IMR-90 (cell line): ENCODE results near the gene NR6A1. TPM values are rescaled to one million over a fixed set of nuclear protein-coding genes. Genes with fewer than 3 reads are reported as not detected.

Source experiments
- ATAC-seq: fragments of 200-7000 bp; cut with Tn5 transposase; 2 replicates; pipeline ENCODE4 v1.9.1; 2020; ENCODE audit warnings: low read depth, mild to moderate bottlenecking, moderate library complexity
- BruUV-seq: library from RNA; stranded (reverse); fragments of 400-500 nt; replicated peaks from 2 replicates; lab custom pipeline; 2021; lab: Mats Ljungman, UMichigan
- CTCF ChIA-PET: fragments of 300-600 bp; formaldehyde crosslinking; extraction: SDS; loops from one replicate; lab custom pipeline; 2021; ENCODE audit warnings: antibody characterized with exemption; lab: Yijun Ruan, JAX
- POLR2A ChIA-PET: fragments of 300-600 bp; sonication (Branson Sonifier 250); formaldehyde crosslinking; loops from one replicate; lab custom pipeline; 2022; ENCODE audit warnings: antibody characterized with exemption; ENCODE audit not compliant: unreplicated experiment; lab: Charles Lee
- DNase-seq: peaks from one replicate; pipeline ENCODE4 v3.0.0; 2013
- H2AFZ ChIP-seq: replicated peaks from 2 replicates; pipeline ENCODE3; 2013; ENCODE audit warnings: low read length, mild to moderate bottlenecking; ENCODE audit not compliant: poor library complexity
- H2AK5ac ChIP-seq: 2 replicates; pipeline ENCODE4 v1.6.1; 2013; ENCODE audit warnings: low read depth, low read length, inconsistent platforms
- H2AK9ac ChIP-seq: replicated peaks from 2 replicates; pipeline ENCODE3; 2013; ENCODE audit warnings: mild to moderate bottlenecking, low read depth, low read length, moderate library complexity; ENCODE audit not compliant: poor library complexity
- H2BK120ac ChIP-seq: 2 replicates; pipeline ENCODE4 v1.6.1; 2013; ENCODE audit warnings: low read depth, low read length, inconsistent platforms
- H2BK15ac ChIP-seq: 3 replicates; pipeline ENCODE4 v1.6.1; 2013; ENCODE audit warnings: low read depth, low read length, inconsistent platforms
- H2BK20ac ChIP-seq: 2 replicates; pipeline ENCODE4 v1.6.1; 2013; ENCODE audit warnings: low read depth, mild to moderate bottlenecking, inconsistent platforms, low read length, moderate library complexity
- H2BK5ac ChIP-seq: 2 replicates; pipeline ENCODE4 v1.6.1; 2013; ENCODE audit warnings: mild to moderate bottlenecking, low read depth, low read length, inconsistent platforms; ENCODE audit not compliant: poor library complexity, severe bottlenecking
- H3K14ac ChIP-seq: replicated peaks from 2 replicates; pipeline ENCODE4 v1.6.1; 2013; ENCODE audit warnings: low read depth, low read length, inconsistent platforms
- H3K18ac ChIP-seq: 2 replicates; pipeline ENCODE4 v1.6.1; 2013; ENCODE audit warnings: low read depth, low read length, control low read depth
- H3K23ac ChIP-seq: 2 replicates; pipeline ENCODE4 v1.6.1; 2013; ENCODE audit warnings: low read depth, low read length, inconsistent platforms
- H3K27ac ChIP-seq: 2 replicates; pipeline ENCODE4 v1.5.1; 2013; ENCODE audit warnings: mild to moderate bottlenecking, control low read depth, low read length; ENCODE audit not compliant: insufficient read depth
- H3K27me3 ChIP-seq: 2 replicates; pipeline ENCODE4 v1.6.1; 2013; ENCODE audit warnings: low read length; ENCODE audit not compliant: control insufficient read depth, insufficient read depth
- H3K36me3 ChIP-seq: 2 replicates; pipeline ENCODE4 v1.6.1; 2013; ENCODE audit warnings: low read length, mixed read lengths; ENCODE audit not compliant: control insufficient read depth, insufficient read depth
- H3K4ac ChIP-seq: 2 replicates; pipeline ENCODE4 v1.6.1; 2013; ENCODE audit warnings: low read depth, low read length, inconsistent platforms
- H3K4me1 ChIP-seq: 2 replicates; pipeline ENCODE4 v1.6.1; 2013; ENCODE audit warnings: low read length, mixed read lengths; ENCODE audit not compliant: control insufficient read depth, insufficient read depth
- H3K4me2 ChIP-seq: 2 replicates; pipeline ENCODE4 v1.6.1; 2013; ENCODE audit warnings: low read depth, mild to moderate bottlenecking, control low read depth, low read length, moderate library complexity
- H3K4me3 ChIP-seq: 2 replicates; pipeline ENCODE4 v1.5.1; 2013; ENCODE audit warnings: low read depth, mild to moderate bottlenecking, control low read depth, low read length, moderate library complexity; ENCODE audit not compliant: insufficient read depth
- H3K56ac ChIP-seq: 2 replicates; pipeline ENCODE4 v1.6.1; 2013; ENCODE audit warnings: low read length, inconsistent platforms; ENCODE audit not compliant: insufficient read depth; ENCODE audit errors: extremely low read depth
- H3K79me1 ChIP-seq, 2 experiments: 2 replicates each; pipeline ENCODE4 v1.6.1; 2013; ENCODE audit warnings: low read length in 2 of 2, inconsistent platforms in 1 of 2, low read depth in 1 of 2
- H3K9ac ChIP-seq: 2 replicates; pipeline ENCODE4 v1.6.1; 2013; ENCODE audit warnings: low read depth, low read length, control low read depth
- H3K9me1 ChIP-seq: 2 replicates; pipeline ENCODE4 v1.6.1; 2013; ENCODE audit warnings: low read length, inconsistent platforms; ENCODE audit not compliant: insufficient read depth
- H3K9me3 ChIP-seq: 2 replicates; pipeline ENCODE4 v1.6.1; 2013; ENCODE audit warnings: low read length; ENCODE audit not compliant: control insufficient read depth, insufficient read depth
- H4K20me1 ChIP-seq: 2 replicates; pipeline ENCODE4 v1.6.1; 2013; ENCODE audit warnings: low read length, inconsistent platforms; ENCODE audit not compliant: insufficient read depth
- H4K5ac ChIP-seq: 2 replicates; pipeline ENCODE4 v1.6.1; 2013; ENCODE audit warnings: mild to moderate bottlenecking, low read depth, low read length, control low read depth
- H4K8ac ChIP-seq, 2 experiments: 2 replicates each; pipeline ENCODE4 v1.6.1; 2013; ENCODE audit warnings: low read depth in 2 of 2, low read length in 2 of 2, control low read depth in 1 of 2, inconsistent platforms in 1 of 2
- H4K91ac ChIP-seq: 2 replicates; pipeline ENCODE4 v1.6.1; 2013; ENCODE audit warnings: low read depth, low read length, inconsistent platforms; ENCODE audit not compliant: insufficient read depth
- BHLHE40 ChIP-seq: fragments of 150-350 bp; IDR thresholded peaks from 2 replicates; pipeline ENCODE4 v1.6.1; 2016; ENCODE audit warnings: mild to moderate bottlenecking, low read depth, low read length
- CEBPB ChIP-seq: IDR thresholded peaks from 2 replicates; pipeline ENCODE4 v1.6.1; 2012; ENCODE audit warnings: low read depth, low read length, improper control_type of control experiment
- ELK1 ChIP-seq: fragments of 150-350 bp; IDR thresholded peaks from 2 replicates; pipeline ENCODE4 v1.6.1; 2016; ENCODE audit warnings: low read depth, mild to moderate bottlenecking, low read length, moderate library complexity, borderline replicate concordance
- MAZ ChIP-seq: IDR thresholded peaks from 2 replicates; pipeline ENCODE4 v1.6.1; 2012; ENCODE audit warnings: low read depth, mild to moderate bottlenecking, low read length, improper control_type of control experiment, moderate library complexity, borderline replicate concordance
- MXI1 ChIP-seq: IDR thresholded peaks from 2 replicates; pipeline ENCODE4 v1.6.1; 2012; ENCODE audit warnings: low read depth, mild to moderate bottlenecking, low read length, moderate library complexity, borderline replicate concordance
- RCOR1 ChIP-seq: IDR thresholded peaks from 2 replicates; pipeline ENCODE4 v1.6.1; 2012; ENCODE audit warnings: mild to moderate bottlenecking, low read length, improper control_type of control experiment; ENCODE audit not compliant: insufficient replicate concordance
- RFX5 ChIP-seq: IDR thresholded peaks from 2 replicates; pipeline ENCODE4 v1.8.0; 2012; ENCODE audit warnings: low read depth, mild to moderate bottlenecking, low read length, moderate library complexity
- WGBS, 2 experiments: methylation state at CpG; one replicate each; pipeline versions ENCODE4 v1.1.5 to v1.1.7; 2013; ENCODE audit warnings: missing lambda C conversion rate in 2 of 2; ENCODE audit not compliant: insufficient read length in 1 of 2; ENCODE audit errors: extremely low coverage in 2 of 2; 5-methylcytosine and 5-hydroxymethylcytosine counted together
- dilution Hi-C: fragments of 300-500 bp; cut with HindIII; formaldehyde crosslinking; loops from one replicate; pipeline ENCODE4 v1.14.3; 2018; ENCODE audit warnings: low sequenced_read_pairs; ENCODE audit not compliant: unreplicated experiment
- in situ Hi-C: fragments of 300-500 bp; cut with MboI; formaldehyde crosslinking; loops from 3 replicates; pipeline ENCODE4 v1.14.3; 2019; ENCODE audit warnings: low sequenced_read_pairs, inconsistent platforms, mixed read lengths
- intact Hi-C: fragments of 100-400 bp; cut with micrococcal nuclease; formaldehyde crosslinking; loops from 2 replicates; pipeline ENCODE4 v1.10.0; 2022
- polyA plus RNA-seq, 3 experiments: library from polyadenylated mRNA; depleted of rRNA; stranded (reverse); fragments of >200 nt; gene quantifications; 2 replicates each; pipeline ENCODE4 v1.2.3, GENCODE V29; 2012; ENCODE audit warnings: low replicate concordance in 1 of 3
- total RNA-seq: library from RNA; depleted of rRNA; stranded (reverse); fragments of >200 nt; gene quantifications from 2 replicates; pipeline ENCODE4 v1.2.3, GENCODE V29; 2012

Gene NR6A1
- total and polyA plus RNA-seq, 2 of the 4 experiments (the other 2 are of a cell fraction): 0.14 to 0.36 TPM

GRCh38 chr9:124790301-124790700, 19.2 kb upstream of the NR6A1 start:
- no TSS peak for BruUV-seq
- Histone ChIP-seq H2BK15ac (no peak overlapping the region), H4K91ac (no peak overlapping the region), H3K9me1 (no peaks in the 10 kb centered on the region), H4K5ac (no peak overlapping the region), H3K9me3 (no peaks in the 10 kb centered on the region), H3K27ac (no peak overlapping the region), H2BK120ac (no peak overlapping the region), H3K36me3 (peaks cover 15% of the 10 kb centered on the region; the same call in 1 of the 2 replicates), H3K4me1 (peaks cover 8% of the 10 kb centered on the region; the same call in 1 of the 2 replicates), H3K18ac (no peak overlapping the region), H2AK5ac (no peak overlapping the region), H3K4me2 (no peak overlapping the region), H2BK20ac (no peak overlapping the region), H2AFZ (no peak overlapping the region), H3K79me1 (no peaks in the 10 kb centered on the region), H2AK9ac (no peak overlapping the region), H3K9ac (no peak overlapping the region), H3K14ac (no peak overlapping the region), H3K4ac (no peak overlapping the region; the same call in 1 of the 2 replicates), H3K4me3 (no peak overlapping the region), H3K27me3 (no peaks in the 10 kb centered on the region), H4K20me1 (no peaks in the 10 kb centered on the region), H3K56ac (no peak overlapping the region), H2BK5ac (no peak overlapping the region), H4K8ac (no peak overlapping the region), H3K23ac (no peak overlapping the region)
- ATAC-seq: no peak
- in situ Hi-C loops (no loop called here), dilution Hi-C loops (no loop called here), intact Hi-C loops (no loop called here)
- CTCF ChIA-PET: no interaction called here
- TF ChIP-seq MXI1: no peak
- TF ChIP-seq BHLHE40: no peak
- no peak for TF ChIP-seq MAZ
- no peak for TF ChIP-seq RFX5
- no peak for TF ChIP-seq CEBPB
- no peak for TF ChIP-seq ELK1
- TF ChIP-seq RCOR1: no peak
- no CpG with 5 or more reads among the region's 8 CpGs for WGBS, 2 experiments
- POLR2A ChIA-PET: no interaction called here
- no peak for DNase-seq
